Motor neuron (in vitro differentiated cells): Measurements from ENCODE around the gene NRROS. TPM values are rescaled to one million over a fixed set of nuclear protein-coding genes. Genes with fewer than 3 reads are reported as not detected.
"Not testable (repeated sequence)": the region's sequence is repeated elsewhere in the genome, so short reads cannot be mapped to it uniquely, and the experiment has no call there.

Experiments
- ATAC-seq, 8 experiments: fragments of 200-7000 bp; cut with Tn5 transposase; replicated peaks in 6 of 8; 2 replicates each; pipeline ENCODE4 v1.8.0; 2021; ENCODE audit warnings: mild to moderate bottlenecking in 8 of 8, moderate library complexity in 8 of 8
- H3K27ac ChIP-seq, 2 donors: fragments of 250-450 bp; sonication (Bioruptor Pico); 2 replicates each; pipeline ENCODE4 v1.9.0; 2021; ENCODE audit warnings: antibody characterized with exemption in 2 of 2, mild to moderate bottlenecking in 2 of 2, moderate library complexity in 1 of 2
- H3K4me1 ChIP-seq, 2 donors: fragments of 250-450 bp; sonication (Bioruptor Pico); replicated peaks in 1 of 2; 2 replicates each; pipeline ENCODE4 v1.6.1; 2021; ENCODE audit warnings: antibody characterized with exemption in 2 of 2, mild to moderate bottlenecking in 2 of 2, moderate library complexity in 1 of 2
- H3K4me3 ChIP-seq, 5 donors: fragments of 250-450 bp; sonication (Bioruptor Pico); 2 replicates each; pipeline ENCODE4 v1.9.0; 2021; ENCODE audit warnings: antibody characterized with exemption in 5 of 5, mild to moderate bottlenecking in 5 of 5, moderate library complexity in 4 of 5
- WGBS, 10 experiments: fragments of 450-650 bp; shearing (Covaris generic); methylation state at CpG; one replicate each; pipeline ENCODE4 v1.0.0; 2022; 5-methylcytosine and 5-hydroxymethylcytosine counted together
- in situ Hi-C, 9 experiments: fragments of 400-800 bp; cut with MboI; loops; one replicate each; pipeline ENCODE4 v1.15.0; 2021; ENCODE audit warnings: low sequenced_read_pairs in 9 of 9, low pct_unique_long_range_greater_than_20kb in 2 of 9; ENCODE audit not compliant: unreplicated experiment in 9 of 9
- total RNA-seq, 8 experiments: library from RNA; unstranded; fragments of 300-600 nt; gene quantifications; 2 replicates each; pipeline versions ENCODE4 v1.2.3 to v1.2.4, GENCODE V29; 2022

The NRROS gene
- under 1 TPM in 6 of 8 experiments, not detected in 2; 0.18 to 0.72 (median 0.47) TPM for total RNA-seq

DNA sequence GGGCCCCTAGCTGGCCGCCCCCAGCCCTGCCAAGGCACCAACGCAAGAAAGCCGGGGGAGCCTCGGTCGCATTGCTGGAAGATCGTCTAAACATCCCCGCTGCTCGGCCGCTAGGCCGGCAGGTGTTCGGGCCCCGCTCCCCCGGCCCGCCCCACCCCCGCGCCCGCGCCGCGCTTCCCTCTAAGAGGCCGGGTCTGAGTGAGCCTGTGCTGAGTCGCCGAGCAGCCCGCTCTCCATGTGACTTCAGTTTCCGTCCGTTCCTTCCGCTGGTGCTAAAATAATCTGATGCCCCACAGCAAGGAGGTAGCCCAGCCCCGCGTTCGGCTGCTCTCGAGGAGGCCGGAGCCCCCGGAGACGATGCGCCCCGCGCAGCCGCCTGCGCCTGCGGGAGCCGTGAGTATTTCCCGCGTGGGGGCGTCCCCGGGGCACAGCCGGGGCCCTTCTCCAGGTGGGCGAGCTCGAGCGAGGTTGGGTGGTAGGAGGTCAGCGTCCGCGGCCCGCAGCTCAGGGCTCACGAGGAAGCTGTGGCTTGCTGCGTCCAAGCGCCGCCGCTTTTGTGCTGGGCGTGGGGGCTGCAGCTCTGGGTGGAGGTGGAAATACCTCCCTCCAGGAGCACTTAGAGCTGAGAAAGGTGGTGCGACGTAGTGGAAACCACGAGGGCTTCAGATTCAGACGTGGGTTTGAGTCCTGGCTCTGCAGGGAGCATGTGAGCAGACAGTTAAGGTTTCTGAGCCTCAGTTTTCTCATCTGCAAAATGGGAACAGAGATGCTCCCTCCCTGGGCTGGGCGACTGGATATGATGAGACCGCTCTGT lies at the start of gene NRROS:
TSS of gene NRROS (plus strand) at position 212 of the 814 bp plus-strand sequence. CDS start 14,846 bp downstream, outside the sequence.
- ATAC-seq, result peak; percentile 59 to 92 (median 83)
- Histone ChIP-seq H3K27ac (no peak within 1 kb of the TSS), H3K4me1 (peaks cover 0 to 6% of the 10 kb centered on the region in 2 donors), H3K4me3 (peak within 1 kb of the TSS in 3 of 5 donors; percentile 3 to 9 (median 8))
- WGBS, 10 experiments, result 0 to 77% (median 24%) methylated on average over 6 to 17 of the region's 65 CpGs; no CpG with 5 or more reads in 7 of the 10 experiments
- in situ Hi-C loops, result no loop called here

GRCh38 chr3:196590279-196590678 lies 49.2 kb upstream of the NRROS start:
- H3K27ac ChIP-seq, result no peak overlapping the region
- 77 to 100% (median 91%) methylated on average over 1 to 5 of the region's 5 CpGs; no CpG with 5 or more reads in 2 of the 10 experiments for WGBS, 10 experiments
- no peak for ATAC-seq
- no peaks in the 10 kb centered on the region for H3K4me1 ChIP-seq
- in situ Hi-C loops, result no loop called here
- no peak overlapping the region for H3K4me3 ChIP-seq

DNA sequence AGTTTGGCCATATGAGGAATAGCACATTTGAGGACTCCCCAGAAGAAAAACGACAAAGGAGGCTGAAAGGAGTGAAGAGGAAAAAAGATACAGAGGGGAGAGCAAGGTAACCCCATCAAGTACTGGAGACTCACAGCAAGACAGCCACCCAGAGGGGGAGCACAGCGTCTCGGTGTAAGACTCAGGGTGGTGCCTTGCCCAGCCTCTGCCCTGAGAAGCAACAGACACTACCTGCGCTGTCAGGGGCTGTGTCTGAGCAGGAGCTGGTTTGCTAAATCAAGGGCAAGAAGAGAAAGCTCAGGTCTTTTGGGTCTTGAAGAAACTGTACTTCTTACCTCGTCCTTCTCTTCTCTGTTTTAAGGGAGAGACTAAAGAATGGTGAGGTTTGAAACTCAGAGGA lies 43.1 kb upstream of the NRROS start:
- WGBS, 10 experiments, result 0 to 67% (median 50%) methylated on average over 1 to 5 of the region's 5 CpGs; no CpG with 5 or more reads in 4 of the 10 experiments
- ATAC-seq, result peak in 1 of 8 experiments; percentile 18
- no peak overlapping the region for H3K4me3 ChIP-seq
- no peaks in the 10 kb centered on the region for H3K4me1 ChIP-seq
- H3K27ac ChIP-seq, result no peak overlapping the region
- in situ Hi-C loops, result no loop called here

DNA sequence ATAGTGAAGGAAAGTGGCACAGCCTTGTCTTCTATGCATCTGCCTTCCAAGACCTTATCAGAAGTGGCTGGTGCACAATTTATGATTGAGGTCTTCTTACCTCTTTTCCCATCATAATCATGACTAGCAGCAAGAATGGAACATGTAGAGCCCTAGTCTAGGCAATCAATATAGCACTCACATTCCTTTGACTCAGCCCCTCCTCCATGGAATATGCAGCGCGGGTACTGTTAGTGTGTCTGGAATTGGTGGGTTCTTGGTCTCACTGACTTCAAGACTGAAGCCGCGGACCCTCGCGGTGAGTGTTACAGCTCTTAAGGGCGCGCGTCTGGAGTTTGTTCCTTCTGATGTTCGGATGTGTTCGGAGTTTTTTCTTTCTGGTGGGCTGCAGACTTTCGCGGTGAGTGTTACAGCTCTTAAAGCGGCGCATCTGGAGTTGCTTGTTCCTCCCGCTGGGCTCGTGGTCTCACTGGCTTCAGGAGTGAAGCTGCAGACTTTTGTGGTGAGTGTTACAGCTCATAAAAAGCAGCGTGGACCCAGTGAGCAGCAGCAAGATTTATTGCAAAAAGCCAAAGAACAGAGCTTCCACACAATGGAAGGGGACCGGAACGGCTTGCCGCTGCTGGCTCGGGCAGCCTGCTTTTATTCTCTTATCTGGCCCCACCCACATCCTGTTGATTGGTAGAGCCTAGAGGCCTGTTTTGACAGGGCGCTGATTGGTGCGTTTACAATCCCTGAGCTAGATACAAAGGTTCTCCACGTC lies 41.3 kb upstream of the NRROS start:
- H3K4me1 ChIP-seq, H3K27ac ChIP-seq, in situ Hi-C loops, H3K4me3 ChIP-seq: not testable (repeated sequence)
- 55 to 100% (median 76%) methylated on average over 4 to 15 of the region's 25 CpGs; no CpG with 5 or more reads in 5 of the 10 experiments for WGBS, 10 experiments
- peak in 5 of 8 experiments; percentile 37 to 77 (median 59) for ATAC-seq

DNA sequence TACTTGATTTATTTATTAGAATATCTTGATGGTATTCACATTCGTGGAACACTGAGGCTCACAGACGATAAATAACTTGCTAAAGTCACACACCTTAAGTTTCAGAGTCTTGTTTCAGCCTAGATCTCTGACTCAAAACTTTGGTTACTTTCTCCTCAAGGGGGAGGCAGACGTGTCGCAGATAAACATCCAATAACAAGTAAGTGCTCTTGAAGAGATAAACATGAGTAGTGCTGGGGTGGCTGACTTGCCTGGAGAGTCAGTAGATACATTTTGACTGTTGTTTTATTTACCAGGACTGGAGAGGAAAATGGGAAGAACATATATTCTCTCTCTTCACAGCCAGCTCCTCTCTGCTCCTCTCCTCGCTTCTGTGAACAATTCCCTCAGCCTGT lies 39.8 kb upstream of the NRROS start:
- in situ Hi-C loops, result no loop called here
- H3K4me3 ChIP-seq, result no peak overlapping the region
- ATAC-seq, result no peak
- 54 to 87% (median 79%) methylated on average over 1 to 5 of the region's 5 CpGs; no CpG with 5 or more reads in 2 of the 10 experiments for WGBS, 10 experiments
- H3K4me1 ChIP-seq, result no peaks in the 10 kb centered on the region
- H3K27ac ChIP-seq, result no peak overlapping the region

DNA sequence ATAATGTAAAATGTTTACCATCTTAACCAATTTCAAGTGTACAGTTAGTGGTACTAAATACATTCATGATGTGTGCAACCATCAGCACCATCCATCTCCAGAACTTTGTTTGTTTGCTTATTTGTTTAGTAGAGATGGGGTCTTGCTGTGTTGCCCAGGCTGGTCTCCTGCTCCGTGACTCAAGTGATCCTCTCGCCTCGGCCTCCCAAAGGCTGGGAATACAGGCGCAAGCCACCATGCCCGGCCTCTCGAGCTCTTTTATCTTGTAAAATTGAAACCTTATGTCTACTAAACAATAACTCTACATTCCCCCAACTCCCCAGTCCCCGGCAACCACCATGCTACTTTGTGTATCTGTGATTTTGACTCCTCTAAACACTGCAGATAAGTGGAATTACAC lies 39.1 kb upstream of the NRROS start:
- Histone ChIP-seq H3K27ac (no peak overlapping the region), H3K4me3 (no peak overlapping the region), H3K4me1 (no peaks in the 10 kb centered on the region)
- no peak for ATAC-seq
- 65 to 95% (median 80%) methylated on average over 2 to 4 of the region's 7 CpGs; no CpG with 5 or more reads in 3 of the 10 experiments for WGBS, 10 experiments
- in situ Hi-C loops, result no loop called here

DNA sequence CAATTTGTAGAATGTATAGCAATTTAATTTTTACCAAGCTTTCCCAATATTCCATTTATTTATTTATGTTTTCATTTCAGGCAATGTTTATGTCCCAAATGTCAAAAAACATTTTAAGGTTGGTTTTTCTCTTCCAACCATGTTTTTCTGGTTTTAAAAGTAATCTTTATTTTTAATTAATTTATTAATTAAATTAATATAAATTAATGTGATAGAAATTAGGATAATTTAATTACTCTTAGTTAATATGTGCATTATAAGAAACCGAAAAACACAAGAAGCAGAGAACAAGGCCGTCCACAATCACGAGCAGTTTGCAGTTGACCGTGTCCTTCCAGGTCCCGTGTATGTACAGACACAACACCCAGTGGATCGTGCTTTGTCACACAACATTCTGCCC lies 36.8 kb upstream of the NRROS start:
- ATAC-seq, result no peak
- 67 to 98% (median 87%) methylated on average over 4 to 6 of the region's 6 CpGs for WGBS, 10 experiments
- Histone ChIP-seq H3K27ac (no peak overlapping the region), H3K4me1 (no peaks in the 10 kb centered on the region), H3K4me3 (no peak overlapping the region)
- in situ Hi-C loops, result no loop called here

- WGBS, 10 experiments, result 14 to 93% (median 63%) methylated on average over 1 to 7 of the region's 7 CpGs; no CpG with 5 or more reads in 4 of the 10 experiments
- no peak for ATAC-seq
- no peak overlapping the region for H3K4me3 ChIP-seq
- in situ Hi-C loops, result no loop called here
- no peaks in the 10 kb centered on the region for H3K4me1 ChIP-seq
- H3K27ac ChIP-seq, result no peak overlapping the region
These were observed 35.8 kb upstream of the NRROS start for GRCh38 chr3:196603683-196604082.

GRCh38 chr3:196604548-196604947 lies 34.9 kb upstream of the NRROS start:
- no peak for ATAC-seq
- Histone ChIP-seq H3K4me1 (no peaks in the 10 kb centered on the region), H3K27ac (no peak overlapping the region), H3K4me3 (no peak overlapping the region)
- WGBS, 10 experiments, result 19 to 100% (median 66%) methylated on average over 1 to 13 of the region's 13 CpGs
- in situ Hi-C loops, result no loop called here

DNA sequence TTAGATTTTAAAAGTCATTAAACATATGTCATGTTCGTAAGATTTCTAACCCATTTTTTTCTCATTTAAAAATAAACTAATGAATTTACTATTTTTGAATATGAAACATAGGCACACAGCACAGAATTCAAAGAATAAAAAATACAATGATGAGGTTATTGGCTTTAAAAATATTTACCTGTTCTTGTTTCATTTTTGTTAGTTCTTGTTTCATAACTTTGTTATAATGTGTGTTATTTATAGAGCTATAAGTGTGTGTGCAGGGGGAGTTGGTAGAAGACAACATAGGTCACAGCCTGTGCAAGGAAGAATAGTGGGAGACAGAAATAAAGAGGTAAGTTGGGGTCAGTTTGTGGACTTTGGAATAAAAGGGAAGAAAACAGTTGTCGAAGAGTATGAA lies 30.8 kb upstream of the NRROS start:
- in situ Hi-C loops, result no loop called here
- ATAC-seq, result no peak
- Histone ChIP-seq H3K4me1 (peaks cover 0 to 4% of the 10 kb centered on the region in 2 donors), H3K27ac (no peak overlapping the region), H3K4me3 (no peak overlapping the region)
- WGBS, 10 experiments, result 44 to 94% (median 77%) methylated on average over 1 to 2 of the region's 2 CpGs

GRCh38 chr3:196609343-196609775 lies 30.1 kb upstream of the NRROS start:
- 11 to 100% (median 39%) methylated on average over 1 to 5 of the region's 5 CpGs; no CpG with 5 or more reads in 1 of the 10 experiments for WGBS, 10 experiments
- no peak overlapping the region for H3K4me3 ChIP-seq
- H3K4me1 ChIP-seq, result peaks cover 0 to 4% of the 10 kb centered on the region in 2 donors
- no peak overlapping the region for H3K27ac ChIP-seq
- in situ Hi-C loops, result no loop called here
- ATAC-seq, result peak; percentile 94 to 100 (median 100)

- WGBS, 10 experiments, result 11 to 100% (median 85%) methylated on average over 1 to 4 of the region's 6 CpGs; no CpG with 5 or more reads in 4 of the 10 experiments
- no peak overlapping the region for H3K27ac ChIP-seq
- H3K4me1 ChIP-seq, result peaks cover 0 to 4% of the 10 kb centered on the region in 2 donors
- no peak overlapping the region for H3K4me3 ChIP-seq
- in situ Hi-C loops, result loop anchor here in 2 of 9 experiments (10.0 kb wide), 1 partner anchor 75 kb away; no protein-coding TSS in a partner anchor
- peak in 1 of 8 experiments; percentile 11 for ATAC-seq
These were observed 29.5 kb upstream of the NRROS start for GRCh38 chr3:196609805-196610515.
